PFSK-1 (cell line): Measurements from ENCODE around the gene FAM107A.

Experiments used
- POLR2AphosphoS5 ChIP-seq: IDR thresholded peaks from 2 replicates; pipeline ENCODE4 v1.6.1; 2012; ENCODE audit warnings: low read depth, mild to moderate bottlenecking, control low read depth, low read length, moderate library complexity
- SIN3A ChIP-seq: IDR thresholded peaks from 2 replicates; pipeline ENCODE4 v1.6.1; 2012; ENCODE audit warnings: mild to moderate bottlenecking, low read length, moderate library complexity, borderline replicate concordance; ENCODE audit not compliant: insufficient read depth

- no peak for TF ChIP-seq SIN3A
- TF ChIP-seq POLR2AphosphoS5 = no peak
Observed at GRCh38 chr3:58623478-58623877, 46.3 kb upstream of the FAM107A start.
